Left lobe of liver (tissue), 2 donors: Measurements from ENCODE around the gene ANKRD60. TPM values are rescaled to one million over a fixed set of nuclear protein-coding genes. Genes with fewer than 3 reads are reported as not detected.

ENCODE experiments used
- ATAC-seq: fragments of 200-7000 bp; cut with Tn5 transposase; one replicate; pipeline ENCODE4 v1.9.1; 2020; ENCODE audit warnings: mild to moderate bottlenecking, moderate library complexity
- DNase-seq: peaks from one replicate; pipeline ENCODE4 v3.0.0-alpha.2; 2020; ENCODE audit warnings: low spot score
- total RNA-seq: library from RNA; stranded (reverse); gene quantifications from one replicate; pipeline ENCODE4 v1.2.1, GENCODE V29; 2021
- donor health status: DM: no; HTN: no; CAD: no; lungs with moderate emphysema.
- donor health status: DM: no; HTN: yes; CAD: no.

ANKRD60 gene
- total RNA-seq, 1 donor from 2014 or later: not detected

DNA sequence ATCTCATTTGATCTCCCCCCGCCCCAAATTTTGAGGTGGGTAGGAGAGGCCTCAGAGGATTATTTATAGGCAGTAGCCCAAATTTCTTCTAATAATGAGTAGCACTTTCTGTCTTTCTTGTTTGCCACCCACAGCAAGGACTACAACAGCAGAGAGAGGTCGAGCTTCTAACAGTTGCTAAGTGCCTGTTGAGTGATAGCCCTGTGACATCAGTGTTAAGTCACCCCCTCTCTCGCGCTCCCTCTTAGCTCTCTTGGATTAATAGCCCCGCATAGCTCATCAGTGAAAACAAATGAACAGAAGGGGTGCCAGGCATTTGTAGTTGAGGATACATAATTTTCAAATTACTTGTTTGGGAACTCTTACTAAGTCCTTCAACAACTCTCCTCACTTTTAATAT, 3.5 kb downstream of the ANKRD60 start:
- ATAC-seq (no peak), DNase-seq (no peak)

DNA sequence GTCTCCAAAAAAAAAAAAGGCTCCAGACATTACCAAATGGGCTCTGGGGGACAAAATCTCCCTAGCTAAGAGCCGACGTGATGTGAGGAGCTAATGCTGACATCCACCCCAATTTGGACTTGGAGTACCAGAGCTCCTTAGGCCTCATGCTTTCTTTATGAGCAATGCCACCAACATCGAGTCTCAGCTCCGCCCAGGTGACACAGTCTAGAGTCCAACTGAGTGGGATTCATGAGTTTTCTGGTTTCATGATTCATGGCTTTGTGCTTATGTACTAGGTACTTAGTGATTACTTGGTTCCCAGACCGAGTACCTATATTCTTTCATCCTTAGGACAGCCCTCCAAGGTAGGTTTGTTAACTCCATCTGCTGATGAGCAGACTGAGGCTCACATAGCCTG, 4.4 kb downstream of the ANKRD60 start:
- no peak for ATAC-seq
- no peak for DNase-seq

DNA sequence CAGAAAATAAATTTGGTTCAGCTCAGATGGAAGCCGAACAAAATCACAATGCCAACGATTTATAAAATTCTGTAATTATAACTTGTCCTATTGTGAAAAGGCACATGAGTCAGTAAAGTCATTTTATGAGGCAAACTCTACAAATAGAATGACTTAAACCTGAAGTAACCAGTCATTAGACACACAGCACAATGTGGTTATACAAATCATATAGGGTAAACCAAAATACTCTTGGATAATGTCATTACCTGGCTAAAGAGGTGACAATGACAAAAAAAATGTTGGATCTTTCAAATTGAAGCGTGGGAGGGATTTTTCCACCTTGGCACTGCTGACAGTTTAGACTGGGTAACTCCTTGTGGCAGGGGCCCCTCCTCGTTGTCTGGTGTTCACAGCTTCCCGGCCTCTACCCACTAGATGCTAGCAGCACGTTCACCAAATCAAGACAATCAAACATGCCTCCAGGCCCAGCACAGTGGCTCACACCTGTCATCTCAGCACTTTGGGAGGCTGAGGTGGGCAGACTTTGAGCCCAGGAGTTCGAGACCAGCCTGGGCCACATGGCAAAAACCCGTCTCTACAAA, 5.0 kb downstream of the ANKRD60 start:
- no peak for DNase-seq
- no peak for ATAC-seq

DNA sequence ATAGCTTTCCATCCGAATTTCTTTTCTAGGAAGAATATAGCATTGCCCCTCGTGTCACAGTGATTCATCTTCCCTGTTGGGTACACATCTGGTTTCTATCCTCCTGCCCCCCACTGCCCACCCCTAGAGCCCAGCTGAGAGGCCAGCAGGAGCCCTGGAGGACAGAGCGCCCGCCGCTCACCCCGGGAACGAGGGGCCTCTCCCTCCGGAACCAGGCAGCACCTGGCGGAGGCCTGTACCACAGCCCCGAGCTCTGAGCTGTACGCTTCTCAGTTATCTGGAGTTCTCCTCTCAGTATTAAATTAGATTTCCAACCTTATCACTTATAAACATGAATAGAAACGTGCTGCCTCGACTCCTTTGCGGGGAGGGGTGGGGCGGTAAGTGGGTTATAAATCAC, 6.0 kb downstream of the ANKRD60 start:
- ATAC-seq (no peak), DNase-seq (no peak)

DNA sequence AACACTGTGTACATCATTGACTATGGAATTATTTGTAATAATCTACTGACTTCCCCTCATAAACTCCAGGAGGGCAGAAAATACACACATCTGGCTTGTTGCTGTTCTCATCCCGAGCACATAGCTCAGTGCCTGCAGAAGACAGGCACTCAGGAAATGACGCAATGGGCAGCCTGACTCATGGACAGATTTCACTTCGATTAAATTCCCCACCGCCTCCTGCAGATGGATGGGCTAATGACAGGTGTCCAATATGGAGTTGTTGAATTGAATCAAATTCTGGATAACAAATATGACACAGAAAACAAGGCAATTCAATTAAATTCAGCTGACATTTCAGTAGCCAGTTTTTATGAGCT, 9.1 kb downstream of the ANKRD60 start:
- ATAC-seq (no peak), DNase-seq (no peak)

DNA sequence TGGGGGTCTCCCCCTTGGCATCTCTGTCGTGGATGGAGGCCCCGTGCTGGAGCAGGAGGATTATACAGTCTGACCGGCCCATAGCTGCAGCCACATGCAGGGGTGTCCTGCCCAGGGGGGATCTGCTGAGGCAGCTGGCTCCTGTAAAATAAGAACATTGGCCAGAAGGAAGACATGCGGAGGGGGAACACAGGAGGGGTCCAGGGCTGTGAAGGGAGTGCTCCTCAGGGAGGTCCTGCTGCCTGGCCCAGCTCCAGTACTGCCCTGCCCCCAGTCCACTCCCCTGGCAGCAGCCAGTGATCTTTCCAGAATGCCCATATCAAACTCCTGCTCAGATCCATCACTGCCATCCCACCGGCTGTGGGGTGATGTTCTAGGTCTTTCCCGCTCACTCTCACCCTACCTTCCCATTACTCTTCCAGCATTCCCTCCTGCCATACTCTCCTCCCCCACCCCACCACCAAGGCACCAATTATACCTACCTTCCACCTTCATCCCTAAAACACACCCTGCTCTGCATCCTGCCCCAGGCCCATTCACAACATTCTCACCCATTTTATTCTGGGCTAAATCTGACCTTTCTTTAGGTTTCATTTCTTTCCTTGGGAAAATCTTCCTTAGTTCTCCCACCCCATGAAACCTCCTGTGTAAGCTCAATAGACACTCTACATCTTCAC, 9.7 kb downstream of the ANKRD60 start:
- DNase-seq: no peak
- ATAC-seq: no peak

DNA sequence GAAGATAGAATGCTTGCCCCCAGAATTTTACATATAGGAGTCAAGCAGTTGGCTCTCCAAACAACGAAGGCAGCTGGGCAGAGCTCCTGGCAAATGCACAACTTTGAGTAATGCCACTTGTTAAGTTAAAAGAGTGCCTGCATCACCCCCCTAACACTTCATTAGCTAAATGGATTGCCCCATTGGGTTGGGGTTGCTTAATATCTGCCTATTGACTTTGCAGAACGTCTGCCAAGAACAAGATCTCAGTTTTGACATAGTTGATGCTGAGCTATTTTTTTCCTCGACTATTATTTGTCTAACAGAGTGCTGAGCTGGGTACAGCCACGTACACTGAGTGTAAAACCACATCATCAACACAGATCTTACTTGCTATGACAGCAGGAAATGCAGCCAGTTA, 12.1 kb downstream of the ANKRD60 start:
- DNase-seq (no peak), ATAC-seq (peak; percentile 21)

DNA sequence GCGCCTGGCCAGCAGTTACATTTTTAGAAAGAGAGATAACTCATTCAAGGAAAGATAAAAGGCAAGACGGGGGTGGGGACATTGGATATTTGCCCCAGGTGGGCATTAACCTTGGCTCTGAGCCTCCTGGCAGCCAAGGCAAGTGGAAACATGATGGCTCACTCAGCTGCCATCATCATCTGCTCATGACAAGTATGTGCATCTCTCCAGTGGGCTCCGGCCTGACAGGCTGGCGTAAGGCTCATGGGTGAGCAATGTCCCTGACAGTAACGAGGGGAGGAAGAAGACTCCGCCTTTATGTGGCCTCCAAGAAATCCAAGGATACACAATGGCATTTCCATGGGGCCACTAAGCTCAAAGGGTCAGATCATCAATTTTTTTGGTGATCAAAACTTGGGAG, 13.3 kb downstream of the ANKRD60 start:
- no peak for ATAC-seq

DNA sequence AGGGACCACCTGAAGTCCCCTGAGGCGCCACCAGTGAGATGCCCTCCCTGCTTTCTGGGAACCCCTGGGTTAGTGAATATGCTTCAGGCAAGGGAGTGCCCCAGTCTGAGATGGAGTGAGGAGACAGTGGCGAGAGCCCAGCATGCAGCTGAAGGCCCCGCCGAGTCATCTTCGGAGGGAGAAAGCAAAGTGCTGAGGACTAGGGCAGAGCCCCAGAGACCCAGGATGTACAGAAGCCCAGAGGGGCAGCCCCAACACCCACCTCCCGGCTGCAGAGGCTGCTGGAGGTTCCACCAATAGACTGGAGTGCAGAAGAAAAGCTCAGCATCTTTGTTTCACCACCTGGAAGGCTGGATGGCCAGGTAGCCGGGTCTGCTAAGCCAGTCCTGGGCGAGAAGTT, 14.1 kb downstream of the ANKRD60 start:
- ATAC-seq (no peak), DNase-seq (no peak)

More for the DNA sequence above, 13.3 kb downstream of the ANKRD60 start:
- DNase-seq: no peak

DNA sequence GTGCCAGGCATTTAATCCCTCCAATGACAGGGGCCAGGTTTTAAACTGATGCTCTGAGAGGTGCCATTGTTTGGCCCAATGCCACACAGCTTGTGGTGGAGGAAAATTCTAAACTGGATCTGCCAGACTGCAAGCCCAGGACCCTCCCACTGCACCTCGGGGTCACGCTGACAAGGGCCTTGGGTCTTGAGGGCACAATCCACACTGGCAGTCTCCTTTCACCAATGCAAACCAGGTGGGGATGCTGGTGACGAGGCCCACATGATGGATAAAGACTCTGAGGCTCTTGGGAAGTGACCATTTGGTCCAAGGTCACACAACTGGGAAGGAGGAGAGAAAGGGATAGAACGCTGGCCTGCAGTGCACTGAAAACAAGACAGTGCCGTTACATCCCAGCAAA, 14.7 kb downstream of the ANKRD60 start:
- ATAC-seq (no peak), DNase-seq (no peak)

DNA sequence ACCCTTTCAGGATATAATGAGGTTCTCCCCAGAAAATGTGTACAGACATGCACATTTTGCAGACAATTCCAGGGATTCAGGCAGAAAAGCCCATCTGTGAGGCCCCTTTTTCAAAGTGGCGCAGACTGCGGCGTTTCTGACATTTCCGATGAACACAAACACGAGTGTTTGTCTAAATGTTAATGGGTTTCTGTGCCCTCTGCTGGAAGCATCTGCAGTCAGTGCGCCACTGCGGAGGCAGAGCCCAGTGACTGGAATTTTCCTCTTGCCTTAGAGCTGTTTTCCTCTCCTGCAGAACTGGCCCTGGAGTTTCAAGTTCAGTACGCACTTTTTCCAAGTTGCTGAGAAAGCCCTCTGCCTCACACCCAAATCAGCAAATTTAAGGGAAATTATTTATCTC, 15.3 kb downstream of the ANKRD60 start:
- ATAC-seq (no peak), DNase-seq (no peak)

DNA sequence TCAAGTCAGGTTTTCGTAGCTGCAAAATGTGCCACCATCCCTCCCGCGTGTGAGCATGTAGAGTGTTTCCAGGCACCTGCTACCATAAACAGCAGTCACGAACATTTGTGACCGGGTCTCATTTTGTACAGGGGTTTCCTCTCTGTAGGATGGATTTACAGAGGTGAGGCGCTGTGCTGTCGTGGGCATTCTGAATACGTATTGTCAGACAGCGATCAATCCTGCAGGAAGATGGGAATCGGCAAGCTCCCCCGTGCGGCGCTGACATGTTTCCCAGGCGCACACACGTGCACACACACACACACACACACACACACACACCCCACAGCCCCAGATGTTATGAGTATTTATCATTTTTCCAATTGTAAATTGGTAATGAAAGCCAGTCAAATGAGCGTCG, 15.8 kb downstream of the ANKRD60 start:
- ATAC-seq (no peak), DNase-seq (no peak)

DNA sequence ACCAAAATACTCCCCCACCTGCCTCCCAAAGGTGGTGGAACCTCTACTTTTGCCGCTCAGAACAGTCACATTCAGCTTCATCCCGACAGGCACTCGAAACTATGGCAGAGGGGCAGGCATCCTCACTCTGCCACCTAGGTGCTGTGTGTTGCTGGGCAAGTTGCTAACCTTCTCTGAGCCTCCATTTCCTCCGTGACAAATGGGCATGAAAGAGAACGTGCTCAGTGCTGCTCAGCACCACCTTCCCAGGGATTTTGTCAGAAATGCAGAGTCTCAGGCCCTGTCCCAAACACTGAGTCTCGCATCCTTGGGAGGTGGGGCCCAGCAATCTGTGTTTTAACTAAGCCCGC, 18.1 kb downstream of the ANKRD60 start:
- no peak for DNase-seq
- no peak for ATAC-seq

DNA sequence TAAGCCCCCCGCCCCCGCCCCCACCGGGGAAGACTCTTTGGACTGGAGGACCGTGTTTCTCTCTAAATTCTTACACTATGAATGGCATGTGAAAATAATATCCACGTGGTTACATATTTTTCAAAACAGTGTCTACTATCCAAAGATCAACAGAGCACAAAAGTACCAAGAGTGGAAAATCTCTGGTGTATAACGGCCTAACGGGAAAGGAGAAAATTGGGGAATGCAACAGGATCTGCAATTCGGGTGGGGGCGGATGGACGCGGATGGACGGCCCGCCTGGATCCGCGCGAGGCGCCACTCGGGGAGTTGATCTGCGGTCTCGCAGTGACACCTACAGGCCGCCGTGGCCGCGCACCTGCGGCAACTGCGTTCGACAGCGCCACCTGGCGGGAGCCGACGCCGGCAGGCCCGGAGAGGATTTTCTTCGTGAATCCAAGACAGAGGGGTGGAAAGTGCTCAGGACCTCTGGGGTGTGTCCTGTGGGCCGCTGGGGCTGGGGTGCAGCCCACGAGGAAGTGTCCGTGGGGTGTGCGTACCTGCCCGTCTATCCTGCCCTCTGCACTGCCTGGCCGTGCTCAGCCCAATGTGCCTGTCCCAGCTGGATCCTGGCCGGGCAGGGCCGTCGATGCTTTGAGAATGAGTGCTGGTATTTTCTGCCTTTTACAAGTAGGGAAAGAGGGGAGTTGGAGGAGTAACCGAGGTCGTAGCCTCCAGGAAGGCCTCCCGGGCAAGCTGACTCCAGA, 18.6 kb downstream of the ANKRD60 start:
- ATAC-seq (peak; percentile 99), DNase-seq (peak; percentile 84)

DNA sequence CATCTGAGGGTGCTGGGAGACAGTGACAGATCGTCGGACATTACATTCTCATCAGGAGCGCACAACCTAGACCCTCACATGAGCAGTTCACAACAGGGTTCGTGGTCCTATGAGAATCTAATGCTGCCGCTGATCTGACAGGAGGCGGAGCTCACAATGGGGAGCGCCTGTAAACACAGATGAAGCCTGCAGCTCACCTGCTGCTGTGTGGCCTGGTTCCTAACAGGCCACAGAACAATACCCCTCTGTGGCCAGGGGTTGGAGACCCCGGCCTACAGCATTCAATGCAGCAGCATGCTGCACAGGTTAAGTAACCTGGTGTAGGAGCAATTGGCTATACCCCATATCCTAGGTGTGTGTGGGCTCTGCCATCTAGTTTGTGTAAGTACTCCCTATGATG, 19.5 kb downstream of the ANKRD60 start:
- no peak for DNase-seq
- no peak for ATAC-seq

DNA sequence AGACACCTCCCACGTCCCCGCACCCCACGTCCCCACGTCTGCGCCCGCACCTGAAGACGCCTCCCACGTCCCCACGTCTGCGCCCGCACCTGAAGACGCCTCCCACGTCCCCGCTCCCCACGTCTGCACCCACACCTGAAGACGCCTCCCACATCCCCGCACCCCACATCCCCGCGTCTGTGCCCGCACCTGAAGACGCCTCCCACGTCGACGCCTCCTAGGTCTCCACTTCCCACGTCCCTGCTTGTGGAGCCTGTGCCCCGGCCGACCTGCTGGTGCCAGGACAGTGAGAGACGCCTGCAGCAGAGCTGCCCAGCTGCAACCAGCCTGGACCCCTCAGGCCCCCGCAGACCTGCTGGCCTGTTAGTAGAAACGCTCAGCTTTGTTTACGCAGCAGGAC, 22.6 kb downstream of the ANKRD60 start:
- no peak for ATAC-seq
- DNase-seq: no peak

DNA sequence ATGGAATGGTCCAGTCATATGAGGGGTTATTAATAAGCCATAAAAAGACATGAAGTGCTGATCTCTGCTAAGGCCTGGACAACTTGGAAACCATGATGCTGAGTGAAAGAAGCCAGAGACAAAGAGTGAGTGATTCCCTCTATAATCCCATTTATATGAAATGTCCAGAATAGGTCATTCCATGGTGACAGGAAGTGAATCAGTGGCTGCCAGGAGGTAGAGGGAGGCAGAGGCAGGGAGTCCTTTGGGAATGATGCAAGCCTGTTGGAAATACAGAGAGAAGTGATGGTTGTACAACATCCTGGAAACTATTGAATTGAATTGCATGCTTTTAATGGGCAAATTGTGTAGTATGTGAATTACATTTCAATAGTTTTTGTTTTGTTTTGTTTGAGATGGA, 26.4 kb downstream of the ANKRD60 start:
- ATAC-seq: no peak
- DNase-seq: no peak

DNA sequence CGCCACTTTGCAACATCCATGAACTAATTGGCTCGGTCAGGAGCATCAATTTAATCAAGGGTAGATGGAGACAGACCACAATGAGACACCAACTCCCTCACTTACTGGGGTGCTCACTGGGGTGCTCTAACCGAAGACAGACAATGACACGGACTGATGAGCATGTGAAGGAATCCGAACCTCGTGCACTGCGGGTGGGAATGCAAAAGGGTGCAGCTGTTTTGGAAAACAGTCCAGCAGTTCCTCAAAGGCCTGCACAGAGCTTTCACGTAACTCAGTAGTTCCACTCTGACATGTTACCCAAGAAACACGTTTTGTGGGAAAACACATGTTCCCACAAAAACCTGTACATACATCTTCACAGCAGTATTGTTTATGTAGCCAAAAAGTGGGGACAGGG, 26.8 kb downstream of the ANKRD60 start:
- no peak for DNase-seq
- no peak for ATAC-seq

DNA sequence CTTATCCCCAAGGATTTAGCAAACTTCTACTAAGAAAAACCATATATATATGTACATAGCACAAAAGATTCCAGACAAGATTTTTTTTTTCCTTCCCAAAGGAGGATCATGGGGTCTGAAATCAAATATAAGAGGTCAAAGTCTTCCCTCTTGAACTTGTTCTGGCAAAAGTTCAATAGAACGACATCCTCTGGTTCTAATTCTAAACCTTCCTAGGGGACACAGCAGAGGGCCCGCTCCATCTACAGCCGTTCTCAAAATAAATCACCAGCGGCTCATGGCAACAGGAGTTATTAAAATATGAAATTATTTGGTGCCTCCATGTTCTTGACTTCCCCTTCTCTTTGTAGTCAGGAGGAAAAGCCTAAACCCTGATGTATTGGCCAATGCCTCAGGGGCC, 29.0 kb downstream of the ANKRD60 start:
- DNase-seq: no peak
- ATAC-seq: no peak

DNA sequence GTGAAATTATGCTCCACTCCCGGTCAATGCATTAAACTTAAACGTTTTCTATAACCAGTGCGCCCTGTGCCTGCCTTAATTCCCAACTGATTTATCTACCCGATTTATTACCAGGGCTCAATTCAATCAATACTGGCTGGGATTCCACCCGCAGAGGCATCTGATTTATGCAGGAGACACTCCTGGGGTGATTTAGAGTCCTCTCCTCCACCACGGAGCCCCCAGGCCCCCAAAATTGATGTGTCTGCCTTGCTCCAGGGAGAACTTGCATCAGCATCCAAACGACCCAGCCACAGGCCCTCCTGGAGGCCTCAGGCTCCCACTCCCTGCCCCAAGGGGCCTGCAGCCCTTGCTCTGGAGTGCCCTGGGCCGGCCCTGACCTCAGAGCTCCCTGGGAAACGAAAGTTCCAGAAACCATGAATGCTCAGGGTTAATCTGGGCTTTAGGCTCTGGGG, 29.5 kb downstream of the ANKRD60 start:
- ATAC-seq (no peak), DNase-seq (no peak)

DNA sequence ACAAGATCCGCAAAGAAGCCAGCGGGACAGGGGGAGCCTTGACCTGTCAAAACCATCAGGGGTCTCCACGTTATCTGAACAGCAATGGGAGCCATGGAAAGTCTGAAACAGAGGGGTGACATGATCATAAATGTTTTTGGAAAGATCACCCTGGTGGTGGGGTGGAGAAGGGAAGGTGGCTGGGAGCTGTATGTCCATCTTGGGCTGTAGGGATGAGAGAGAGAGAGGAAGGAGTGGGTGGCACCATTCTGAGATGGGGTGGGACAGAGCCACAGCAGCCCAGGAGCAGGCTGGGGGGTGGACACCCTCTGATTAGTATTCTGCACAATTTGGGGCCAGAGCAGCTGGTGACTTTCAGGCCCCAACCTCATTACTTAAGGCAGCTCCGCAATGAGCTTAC, 30.1 kb downstream of the ANKRD60 start:
- DNase-seq (no peak), ATAC-seq (no peak)

DNA sequence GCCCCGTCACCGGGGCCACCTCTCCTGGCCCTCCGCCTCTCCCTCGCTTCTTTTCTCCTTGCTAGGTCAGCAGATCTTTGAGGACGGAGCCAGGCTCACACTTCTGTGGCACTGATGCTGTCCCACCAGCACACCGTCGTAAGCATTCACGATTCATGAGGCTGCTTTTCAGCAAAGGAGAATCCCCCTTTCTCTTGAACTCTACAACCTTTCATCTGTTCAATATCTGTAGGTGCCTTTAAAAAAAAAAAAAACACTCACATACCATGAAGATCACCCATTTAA, 31.3 kb downstream of the ANKRD60 start:
- DNase-seq: no peak
- no peak for ATAC-seq
